NCI-H2227 treated with DMSO at 0.1 percent for 48 hours (cell line): ENCODE measurements around the gene EFR3B.
A peak's percentile ranks its signal among the peaks of the same experiment; 100 is the strongest.

Experiments used
- DNase-seq: peaks from one replicate; lab custom pipeline; 2025; lab: John Stamatoyannopoulos, UW

EFR3B gene

GRCh38 chr2:25035537-25036220 lies 6.2 kb upstream of the EFR3B start:
- no peak for DNase-seq

- DNase-seq: no peak
These were observed 5.7 kb upstream of the EFR3B start for GRCh38 chr2:25036221-25036559.

GRCh38 chr2:25039126-25039525 lies 2.8 kb upstream of the EFR3B start:
- no peak for DNase-seq

GRCh38 chr2:25041307-25041927 lies 459 bp upstream of the EFR3B start:
- DNase-seq: peak; percentile 80

- peak; percentile 50 for DNase-seq
These were observed 705 bp downstream of the EFR3B start for GRCh38 chr2:25042321-25043240.

- peak; percentile 18 for DNase-seq
These were observed 1.5 kb downstream of the EFR3B start for GRCh38 chr2:25043241-25043867.

GRCh38 chr2:25044011-25044410 lies 2.1 kb downstream of the EFR3B start:
- no peak for DNase-seq

- DNase-seq: no peak
These were observed 3.1 kb downstream of the EFR3B start for GRCh38 chr2:25044990-25045389.

- no peak for DNase-seq
These were observed 7.5 kb downstream of the EFR3B start for GRCh38 chr2:25049422-25049821.

- no peak for DNase-seq
These were observed 8.3 kb downstream of the EFR3B start for GRCh38 chr2:25050128-25050527.

- no peak for DNase-seq
These were observed 11.2 kb downstream of the EFR3B start for GRCh38 chr2:25053041-25053440.

- no peak for DNase-seq
These were observed 12.8 kb downstream of the EFR3B start for GRCh38 chr2:25054720-25055119.

GRCh38 chr2:25055376-25055920 lies 13.6 kb downstream of the EFR3B start:
- DNase-seq: no peak

- peak; percentile 26 for DNase-seq
These were observed 14.4 kb downstream of the EFR3B start for GRCh38 chr2:25056098-25056821.

GRCh38 chr2:25062511-25062917 lies 20.6 kb downstream of the EFR3B start:
- no peak for DNase-seq

GRCh38 chr2:25063876-25064660 lies 22.2 kb downstream of the EFR3B start:
- no peak for DNase-seq

- DNase-seq: no peak
These were observed 23.9 kb downstream of the EFR3B start for GRCh38 chr2:25065768-25066167.

- no peak for DNase-seq
These were observed 24.6 kb downstream of the EFR3B start for GRCh38 chr2:25066455-25066854.

- no peak for DNase-seq
These were observed 26.3 kb downstream of the EFR3B start for GRCh38 chr2:25068217-25068616.

- DNase-seq: no peak
These were observed 30.1 kb downstream of the EFR3B start for GRCh38 chr2:25071966-25072365.

- no peak for DNase-seq
These were observed 30.7 kb downstream of the EFR3B start for GRCh38 chr2:25072606-25073005.
